Body of pancreas (tissue), 4 donors: ENCODE measurements around the gene NHERF1.

Experiments used
- POLR2A ChIP-seq, 3 donors: fragments of 450-650 bp; IDR thresholded peaks; one replicate each; pipeline ENCODE4 v1.6.1; 2016; ENCODE audit warnings: antibody characterized with exemption in 3 of 3, mild to moderate bottlenecking in 2 of 3
- TF ChIP-seq, protein P1 (sequence below), 7 experiments: fragments of 450-650 bp in 4 of 7; fragments of 200-600 bp in 3 of 7; sonication (generic) in 3 of 7; IDR thresholded peaks; one replicate each; pipeline ENCODE4 v1.5.1; 2016 to 2019; ENCODE audit warnings: antibody characterized with exemption in 7 of 7

DNA sequence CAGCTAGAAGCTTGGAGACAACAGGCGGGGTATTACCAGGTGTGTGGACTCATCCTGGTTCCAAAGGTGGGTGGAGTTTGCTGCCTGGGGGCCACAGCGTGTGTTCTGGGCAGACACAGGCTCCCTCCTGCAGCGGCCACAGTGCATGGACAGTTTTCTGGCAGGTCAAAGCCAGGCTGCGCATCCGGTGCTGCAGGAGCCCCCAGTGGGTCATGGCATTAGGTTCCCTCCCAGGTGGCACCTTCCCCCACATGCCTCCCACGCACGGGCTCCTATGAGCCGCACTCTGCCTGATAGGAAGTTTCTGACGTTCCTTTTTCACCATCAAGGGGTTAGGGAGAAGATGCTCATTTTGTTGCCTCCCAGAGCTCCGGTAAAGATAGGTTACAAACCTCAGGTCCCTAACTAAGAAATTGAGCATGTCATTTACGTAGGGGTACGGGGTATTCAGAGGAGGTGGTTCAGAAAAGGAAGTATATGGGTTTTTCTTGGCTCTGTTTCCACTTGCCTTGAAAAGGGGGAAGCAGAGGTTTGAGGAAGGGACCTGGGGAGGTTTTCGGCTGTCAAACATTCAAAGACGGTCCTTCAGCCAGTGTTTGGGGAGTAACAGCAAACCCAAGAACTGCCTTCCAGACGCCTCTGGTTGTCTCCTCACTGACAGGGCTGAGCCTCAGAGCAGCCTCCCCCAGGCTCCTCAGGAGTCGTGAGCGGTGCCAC, 60.4 kb downstream of the NHERF1 start:
- TF ChIP-seq, protein P1, sequence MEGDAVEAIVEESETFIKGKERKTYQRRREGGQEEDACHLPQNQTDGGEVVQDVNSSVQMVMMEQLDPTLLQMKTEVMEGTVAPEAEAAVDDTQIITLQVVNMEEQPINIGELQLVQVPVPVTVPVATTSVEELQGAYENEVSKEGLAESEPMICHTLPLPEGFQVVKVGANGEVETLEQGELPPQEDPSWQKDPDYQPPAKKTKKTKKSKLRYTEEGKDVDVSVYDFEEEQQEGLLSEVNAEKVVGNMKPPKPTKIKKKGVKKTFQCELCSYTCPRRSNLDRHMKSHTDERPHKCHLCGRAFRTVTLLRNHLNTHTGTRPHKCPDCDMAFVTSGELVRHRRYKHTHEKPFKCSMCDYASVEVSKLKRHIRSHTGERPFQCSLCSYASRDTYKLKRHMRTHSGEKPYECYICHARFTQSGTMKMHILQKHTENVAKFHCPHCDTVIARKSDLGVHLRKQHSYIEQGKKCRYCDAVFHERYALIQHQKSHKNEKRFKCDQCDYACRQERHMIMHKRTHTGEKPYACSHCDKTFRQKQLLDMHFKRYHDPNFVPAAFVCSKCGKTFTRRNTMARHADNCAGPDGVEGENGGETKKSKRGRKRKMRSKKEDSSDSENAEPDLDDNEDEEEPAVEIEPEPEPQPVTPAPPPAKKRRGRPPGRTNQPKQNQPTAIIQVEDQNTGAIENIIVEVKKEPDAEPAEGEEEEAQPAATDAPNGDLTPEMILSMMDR (IDR thresholded peaks at IDR 0.05) = no peak
- TF ChIP-seq POLR2A (IDR thresholded peaks at IDR 0.05) = no peak
